Left renal cortex interstitium (tissue), 4 donors: ENCODE results near the gene USP6. TPM values are rescaled to one million over a fixed set of nuclear protein-coding genes. Genes with fewer than 3 reads are reported as not detected.
"Not testable (repeated sequence)": the region's sequence is repeated elsewhere in the genome, so short reads cannot be mapped to it uniquely, and the experiment has no call there.

Source experiments
- DNase-seq, 4 donors: peaks; one replicate each; pipeline ENCODE4 v3.0.0-alpha.2; 2013; ENCODE audit warnings: low read depth in 4 of 4, low spot score in 2 of 4, missing footprints in 1 of 4
- polyA plus RNA-seq, 4 donors: library from polyadenylated mRNA; unstranded; fragments of 120-200 nt; gene quantifications; one replicate each; pipeline ENCODE4 v1.2.1, GENCODE V29; 2013; ENCODE audit not compliant: insufficient read length in 4 of 4

USP6 gene
- polyA plus RNA-seq, 4 donors, result 2.2 to 20.1 (median 3.6) TPM

- DNase-seq, result no peak
These were observed 67.6 kb downstream of the USP6 start for GRCh38 chr17:5183410-5183793.

GRCh38 chr17:5184288-5184687 lies 68.5 kb downstream of the USP6 start:
- no peak for DNase-seq

GRCh38 chr17:5191541-5192417 lies 75.9 kb downstream of the USP6 start, which contains the start of gene ZNF594:
TSS of gene ZNF594 (minus strand) at chr17:5191868. CDS start at chr17:5184256, 7,612 bp downstream.
- peak; percentile 83 to 92 (median 90) for DNase-seq

- no peak for DNase-seq
These were observed 78.5 kb downstream of the USP6 start for GRCh38 chr17:5194346-5194745.

- no peak for DNase-seq
These were observed 82.6 kb downstream of the USP6 start for GRCh38 chr17:5198472-5198871.

- no peak for DNase-seq
These were observed 84.5 kb downstream of the USP6 start for GRCh38 chr17:5200360-5200759.

- DNase-seq, result no peak
These were observed 85.2 kb downstream of the USP6 start for GRCh38 chr17:5201011-5201410.

GRCh38 chr17:5203178-5203907 lies 87.5 kb downstream of the USP6 start:
- no peak for DNase-seq

GRCh38 chr17:5203908-5204294 lies 88.1 kb downstream of the USP6 start:
- DNase-seq, result no peak

- DNase-seq, result no peak
These were observed 93.6 kb downstream of the USP6 start for GRCh38 chr17:5209396-5209795.

GRCh38 chr17:5210091-5210490 lies 94.3 kb downstream of the USP6 start:
- DNase-seq, result no peak

GRCh38 chr17:5210614-5211252 lies 94.9 kb downstream of the USP6 start:
- no peak for DNase-seq

- DNase-seq, result no peak
These were observed 95.6 kb downstream of the USP6 start for GRCh38 chr17:5211458-5211857.

GRCh38 chr17:5217562-5217961 lies 101.7 kb downstream of the USP6 start:
- not testable (repeated sequence) for DNase-seq

GRCh38 chr17:5219536-5219935 lies 103.7 kb downstream of the USP6 start:
- no peak for DNase-seq

GRCh38 chr17:5220074-5220473 lies 104.2 kb downstream of the USP6 start:
- DNase-seq, result no peak

- DNase-seq, result not testable (repeated sequence)
These were observed 106.1 kb downstream of the USP6 start for GRCh38 chr17:5221912-5222311.
